Measurements from ENCODE around the gene SLC1A5. TPM values are rescaled to one million over a fixed set of nuclear protein-coding genes. Genes with fewer than 3 reads are reported as not detected.
A peak's percentile ranks its signal among the peaks of the same experiment; 100 is the strongest.
"Not testable (repeated sequence)": the region's sequence is repeated elsewhere in the genome, so short reads cannot be mapped to it uniquely, and the experiment has no call there.

The SLC1A5 gene
- total RNA-seq, 1 donor from 2014 or later = 91.4 TPM

- Mint-ChIP-seq H3K27ac (no peak overlapping the region), H3K4me3 (no peak overlapping the region), H3K4me1 (ENCODE audit: unreplicated experiment) (peaks cover 16% of the 10 kb centered on the region), H3K27me3 (no peaks in the 10 kb centered on the region), H3K9me3 (no peaks in the 10 kb centered on the region), H3K36me3 (peaks cover 10% of the 10 kb centered on the region)
- TF ChIP-seq CTCF (conservative IDR thresholded peaks at IDR 0.05) = no peak
- DNase-seq (ENCODE audit: extremely low spot score, unreplicated experiment) = no peak
These were observed 16.0 kb downstream of the SLC1A5 start for GRCh38 chr19:46772170-46773017.

- DNase-seq (ENCODE audit: extremely low spot score, unreplicated experiment); H3K36me3 Mint-ChIP-seq; H3K9me3 Mint-ChIP-seq; H3K4me3 Mint-ChIP-seq; H3K27me3 Mint-ChIP-seq: not testable (repeated sequence)
- peak overlapping the region; percentile 69 for H3K27ac Mint-ChIP-seq
- peaks cover 24% of the 10 kb centered on the region for H3K4me1 Mint-ChIP-seq (ENCODE audit: unreplicated experiment)
These were observed 19.6 kb downstream of the SLC1A5 start for GRCh38 chr19:46768746-46769145.

- Mint-ChIP-seq H3K4me1 (ENCODE audit: unreplicated experiment) (peaks cover 24% of the 10 kb centered on the region), H3K27me3 (no peaks in the 10 kb centered on the region), H3K9me3 (no peaks in the 10 kb centered on the region), H3K4me3 (peak overlapping the region; percentile 32), H3K27ac (peak overlapping the region; percentile 48), H3K36me3 (peaks cover 4% of the 10 kb centered on the region)
- TF ChIP-seq CTCF (conservative IDR thresholded peaks at IDR 0.05) = peak; percentile 81
- DNase-seq (ENCODE audit: extremely low spot score, unreplicated experiment) = no peak
These were observed 21.7 kb downstream of the SLC1A5 start for GRCh38 chr19:46766569-46767317.

- no peak for DNase-seq (ENCODE audit: extremely low spot score, unreplicated experiment)
- TF ChIP-seq CTCF (conservative IDR thresholded peaks at IDR 0.05) = no peak
- Mint-ChIP-seq H3K4me1 (ENCODE audit: unreplicated experiment) (peaks cover 24% of the 10 kb centered on the region), H3K9me3 (no peaks in the 10 kb centered on the region), H3K4me3 (no peak overlapping the region), H3K27ac (no peak overlapping the region), H3K27me3 (no peaks in the 10 kb centered on the region), H3K36me3 (peaks cover 4% of the 10 kb centered on the region)
These were observed 23.5 kb downstream of the SLC1A5 start for GRCh38 chr19:46764817-46765291.

- H3K36me3 Mint-ChIP-seq = peaks cover 4% of the 10 kb centered on the region
- no peak for DNase-seq (ENCODE audit: extremely low spot score, unreplicated experiment)
- H3K4me3 Mint-ChIP-seq = no peak overlapping the region
- H3K4me1 Mint-ChIP-seq (ENCODE audit: unreplicated experiment) = peaks cover 16% of the 10 kb centered on the region
- no peak for TF ChIP-seq CTCF (conservative IDR thresholded peaks at IDR 0.05)
- no peaks in the 10 kb centered on the region for H3K9me3 Mint-ChIP-seq
- no peak overlapping the region for H3K27ac Mint-ChIP-seq
- no peaks in the 10 kb centered on the region for H3K27me3 Mint-ChIP-seq
These were observed 26.0 kb downstream of the SLC1A5 start for GRCh38 chr19:46762245-46762890.
